Measurements from ENCODE around the gene TNNT1. TPM values are rescaled to one million over a fixed set of nuclear protein-coding genes. Genes with fewer than 3 reads are reported as not detected.

TNNT1 gene
- total and polyA plus RNA-seq, 12 donors: 0.36 to 11.1 (median 0.90) TPM; not detected in 4

DNA sequence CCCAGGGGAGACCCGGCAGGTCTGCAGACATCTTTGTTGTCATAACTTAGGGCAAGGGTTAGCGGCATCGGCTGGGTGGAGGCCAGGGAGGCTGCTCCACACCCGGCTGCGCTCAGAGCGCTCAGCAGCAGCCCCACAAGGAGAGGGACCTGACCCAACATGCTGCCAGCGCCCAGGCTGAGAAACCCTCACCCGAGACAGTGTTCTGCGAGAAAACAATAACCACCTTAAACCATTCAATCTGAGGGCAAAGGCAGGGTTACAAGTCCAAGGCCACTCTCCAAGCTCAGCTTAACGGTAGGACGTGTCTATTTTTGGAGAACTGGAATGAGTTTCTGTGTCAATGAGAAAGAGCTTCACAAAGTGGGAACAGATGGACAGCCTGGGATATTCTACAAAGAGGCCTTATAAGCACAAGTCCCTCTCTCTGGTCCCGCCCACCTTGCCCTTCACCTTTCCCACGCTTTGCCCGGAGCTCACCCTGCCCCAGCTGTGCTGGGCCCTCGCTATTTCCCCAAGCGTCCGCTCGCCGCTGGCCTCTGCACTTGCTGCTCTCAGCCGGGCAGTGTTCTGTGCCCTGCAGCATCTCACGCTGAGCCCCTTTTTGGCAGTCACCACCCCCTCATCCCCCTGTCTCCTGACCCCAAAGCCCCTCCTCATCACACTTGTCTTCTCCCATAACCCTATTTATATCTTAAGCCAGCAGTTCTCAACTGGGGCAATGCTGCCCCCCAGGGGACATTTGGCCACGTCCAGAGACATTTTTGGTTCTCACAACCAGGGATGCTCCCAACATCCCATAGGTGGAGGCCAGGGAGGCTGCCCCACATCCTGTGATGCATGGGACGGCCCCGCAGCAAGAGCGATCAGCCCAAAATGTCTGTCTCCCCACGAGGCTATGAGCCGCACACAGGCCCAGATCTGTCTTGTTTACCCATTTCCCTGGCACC lies 49.2 kb downstream of the TNNT1 start:
- no peaks in the 10 kb centered on the region for H3K9me3 ChIP-seq (replicated peaks in 1 of 3)
- H3K4me1 ChIP-seq (replicated peaks in 1 of 2): no peaks in the 10 kb centered on the region
- H3K4me3 ChIP-seq: no peak overlapping the region
- 71 to 81% (median 76%) methylated on average over 18 to 27 of the region's 27 CpGs for WGBS, 4 donors
- no peak overlapping the region for H3K27ac ChIP-seq
- no peaks in the 10 kb centered on the region for H3K27me3 ChIP-seq
- DNase-seq: peak in 1 of 7 donors; percentile 12
- peaks cover 0 to 50% of the 10 kb centered on the region in 2 donors for H3K36me3 ChIP-seq (replicated peaks in 1 of 2)
- intact Hi-C loops (cut with DNase I): no loop called here
- no peak for TF ChIP-seq POLR2A (IDR thresholded peaks at IDR 0.05)
- TF ChIP-seq, protein P1, sequence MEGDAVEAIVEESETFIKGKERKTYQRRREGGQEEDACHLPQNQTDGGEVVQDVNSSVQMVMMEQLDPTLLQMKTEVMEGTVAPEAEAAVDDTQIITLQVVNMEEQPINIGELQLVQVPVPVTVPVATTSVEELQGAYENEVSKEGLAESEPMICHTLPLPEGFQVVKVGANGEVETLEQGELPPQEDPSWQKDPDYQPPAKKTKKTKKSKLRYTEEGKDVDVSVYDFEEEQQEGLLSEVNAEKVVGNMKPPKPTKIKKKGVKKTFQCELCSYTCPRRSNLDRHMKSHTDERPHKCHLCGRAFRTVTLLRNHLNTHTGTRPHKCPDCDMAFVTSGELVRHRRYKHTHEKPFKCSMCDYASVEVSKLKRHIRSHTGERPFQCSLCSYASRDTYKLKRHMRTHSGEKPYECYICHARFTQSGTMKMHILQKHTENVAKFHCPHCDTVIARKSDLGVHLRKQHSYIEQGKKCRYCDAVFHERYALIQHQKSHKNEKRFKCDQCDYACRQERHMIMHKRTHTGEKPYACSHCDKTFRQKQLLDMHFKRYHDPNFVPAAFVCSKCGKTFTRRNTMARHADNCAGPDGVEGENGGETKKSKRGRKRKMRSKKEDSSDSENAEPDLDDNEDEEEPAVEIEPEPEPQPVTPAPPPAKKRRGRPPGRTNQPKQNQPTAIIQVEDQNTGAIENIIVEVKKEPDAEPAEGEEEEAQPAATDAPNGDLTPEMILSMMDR (IDR thresholded peaks at IDR 0.05): no peak

DNA sequence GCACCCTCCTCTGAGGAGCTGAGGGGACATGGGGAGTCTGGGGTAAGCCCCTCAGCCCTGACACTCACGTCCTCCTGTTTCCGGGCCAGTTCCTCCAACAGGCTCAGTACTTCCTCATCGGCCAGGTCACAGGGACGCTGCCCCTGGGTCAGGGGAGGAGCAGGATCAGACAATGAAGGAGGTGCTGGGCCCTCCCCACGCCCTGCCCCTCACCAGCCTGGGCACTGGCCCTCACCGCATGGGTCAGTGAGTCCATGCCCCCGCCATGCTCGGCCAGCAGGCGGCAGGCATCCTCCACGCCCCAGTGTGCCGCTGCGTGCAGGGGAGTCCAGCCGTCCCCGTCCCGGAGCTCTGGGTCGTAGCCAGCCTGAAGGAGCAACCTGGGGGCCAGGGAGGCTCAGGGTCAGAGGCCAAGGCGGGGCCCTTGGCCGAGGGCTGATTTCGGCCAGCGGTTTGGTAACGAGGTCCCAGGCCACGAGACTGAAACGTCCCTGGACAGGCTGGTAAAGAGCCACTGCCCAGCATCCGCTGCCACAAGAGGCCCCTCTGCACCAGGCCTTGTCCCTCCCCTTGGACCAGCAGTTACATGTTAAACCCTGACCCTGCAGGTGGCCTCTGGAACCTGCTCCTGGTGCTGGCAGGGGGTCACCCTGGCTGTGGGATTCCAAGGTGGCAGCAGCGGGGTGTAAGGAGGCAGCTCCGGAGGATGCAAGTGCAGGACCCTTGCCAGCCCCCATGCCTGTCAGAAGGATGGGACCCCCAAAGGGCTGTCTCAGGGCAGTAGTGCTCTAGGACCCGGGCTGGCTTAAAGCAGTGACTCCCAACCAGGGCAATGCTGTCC lies 50.1 kb downstream of the TNNT1 start:
- peaks cover 0 to 56% of the 10 kb centered on the region in 2 donors for H3K36me3 ChIP-seq (replicated peaks in 1 of 2)
- H3K4me1 ChIP-seq (replicated peaks in 1 of 2): no peaks in the 10 kb centered on the region
- WGBS, 4 donors: 83 to 93% (median 88%) methylated on average over 11 to 27 of the region's 27 CpGs
- DNase-seq: peak in 1 of 7 donors; percentile 15
- H3K27ac ChIP-seq: no peak overlapping the region
- H3K27me3 ChIP-seq: no peaks in the 10 kb centered on the region
- H3K4me3 ChIP-seq: no peak overlapping the region
- H3K9me3 ChIP-seq (replicated peaks in 1 of 3): no peaks in the 10 kb centered on the region
- TF ChIP-seq, protein P1 (IDR thresholded peaks at IDR 0.05): no peak
- no peak for TF ChIP-seq POLR2A (IDR thresholded peaks at IDR 0.05)
- intact Hi-C loops (cut with DNase I): no loop called here

DNA sequence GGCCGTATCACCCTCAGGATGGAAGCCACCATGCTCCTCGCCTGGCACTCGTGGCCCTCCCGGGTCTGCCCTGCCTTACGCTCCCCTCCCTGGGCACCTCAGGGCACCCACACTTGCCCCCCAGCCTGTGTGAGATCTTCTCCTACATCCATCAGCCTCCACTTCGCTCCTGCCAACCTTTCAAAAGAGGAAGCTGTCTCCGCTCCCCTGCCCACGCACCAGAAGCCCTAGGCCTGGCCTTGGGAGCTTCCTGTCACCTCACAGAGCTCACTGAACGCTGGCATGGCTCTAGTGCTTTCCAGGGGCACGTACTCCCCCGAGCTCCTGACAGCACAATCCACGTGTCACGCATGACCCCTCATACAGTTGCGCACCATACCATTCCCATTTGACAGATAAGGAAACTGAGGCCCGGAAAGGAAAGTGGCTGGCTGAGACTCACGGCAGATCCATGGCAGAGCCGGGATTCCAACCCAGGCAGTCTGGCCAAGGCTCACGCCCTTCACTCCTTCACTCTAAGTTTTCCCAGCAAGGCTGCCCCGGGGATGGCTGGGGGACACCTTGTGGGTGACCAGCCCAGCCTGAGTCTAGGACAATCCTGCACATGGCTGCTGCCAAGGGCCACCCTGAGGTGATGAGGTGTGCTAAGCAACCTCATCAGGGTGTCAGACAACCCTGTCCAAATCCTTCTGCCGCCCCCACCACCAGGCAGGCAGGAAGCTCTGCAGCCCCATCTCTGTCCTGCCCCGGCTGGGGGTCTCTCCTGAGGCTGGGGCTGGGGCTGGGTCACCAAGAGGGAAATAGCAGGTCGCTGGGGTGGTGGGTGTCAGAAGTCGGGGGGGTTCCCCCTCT lies 50.9 kb downstream of the TNNT1 start:
- peaks cover 0 to 52% of the 10 kb centered on the region in 2 donors for H3K36me3 ChIP-seq (replicated peaks in 1 of 2)
- H3K4me3 ChIP-seq: no peak overlapping the region
- WGBS, 4 donors: 72 to 77% (median 72%) methylated on average over 17 to 23 of the region's 23 CpGs
- no peaks in the 10 kb centered on the region for H3K4me1 ChIP-seq (replicated peaks in 1 of 2)
- TF ChIP-seq POLR2A (IDR thresholded peaks at IDR 0.05): no peak
- TF ChIP-seq, protein P1 (IDR thresholded peaks at IDR 0.05): no peak
- no peaks in the 10 kb centered on the region for H3K9me3 ChIP-seq (replicated peaks in 1 of 3)
- DNase-seq: peak in 1 of 7 donors; percentile 40
- H3K27me3 ChIP-seq: no peaks in the 10 kb centered on the region
- intact Hi-C loops (cut with DNase I): no loop called here
- H3K27ac ChIP-seq: no peak overlapping the region

Measured in adrenal gland (tissue), 12 donors.